GM19023 (cell line): ENCODE measurements around the gene CYP1B1.
"Not testable (repeated sequence)": the region's sequence is repeated elsewhere in the genome, so short reads cannot be mapped to it uniquely, and the experiment has no call there.

Source experiments
- ATAC-seq: cut with Tn5 transposase; IDR thresholded peaks from one replicate; pipeline ENCODE4 v1.9.1; 2021; ENCODE audit warnings: mild to moderate bottlenecking, moderate library complexity; ENCODE audit not compliant: unreplicated experiment

CYP1B1 gene

DNA sequence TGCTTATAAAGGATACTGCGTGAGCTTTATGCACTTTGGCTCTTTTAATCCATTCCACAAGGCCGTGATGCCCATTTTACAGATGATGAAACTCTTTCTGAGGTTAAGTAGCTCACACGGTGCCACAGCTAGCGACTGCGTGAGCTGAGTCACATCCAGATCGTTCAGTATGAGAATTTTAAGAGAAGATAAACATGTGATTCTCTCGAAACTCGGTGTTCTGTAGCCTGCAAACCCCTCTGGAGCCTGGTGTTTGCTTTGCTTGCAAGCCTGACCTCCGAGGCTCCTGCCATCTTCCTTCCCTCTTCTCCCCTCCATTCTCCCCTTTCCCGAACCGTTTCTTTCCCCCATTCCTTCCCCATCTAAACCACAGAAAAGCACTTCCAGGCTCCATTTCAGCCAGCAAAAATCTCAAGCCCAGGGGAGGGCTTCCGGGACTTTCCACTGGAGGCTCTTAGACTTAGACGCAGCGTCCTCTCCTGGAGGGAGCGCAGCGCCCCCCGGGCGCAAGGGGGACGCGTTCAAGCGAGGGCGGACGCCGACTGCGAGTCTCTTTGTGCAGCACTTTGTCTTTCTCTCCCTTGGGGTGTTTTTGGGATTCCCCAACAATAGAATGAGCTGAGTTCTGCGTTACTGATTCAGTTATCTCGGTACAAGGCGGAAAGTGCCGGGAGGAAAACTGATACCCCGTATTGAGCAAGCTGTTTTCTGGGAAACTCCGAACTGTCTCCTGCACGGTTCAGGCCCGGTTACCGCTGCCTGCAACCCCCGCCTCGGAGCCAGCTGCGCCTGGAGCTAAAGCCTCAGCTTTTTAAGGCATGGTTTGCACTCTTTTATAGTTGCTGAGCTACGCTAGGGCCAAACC is 38.0 kb downstream of the CYP1B1 start:
- ATAC-seq = peak; percentile 75

DNA sequence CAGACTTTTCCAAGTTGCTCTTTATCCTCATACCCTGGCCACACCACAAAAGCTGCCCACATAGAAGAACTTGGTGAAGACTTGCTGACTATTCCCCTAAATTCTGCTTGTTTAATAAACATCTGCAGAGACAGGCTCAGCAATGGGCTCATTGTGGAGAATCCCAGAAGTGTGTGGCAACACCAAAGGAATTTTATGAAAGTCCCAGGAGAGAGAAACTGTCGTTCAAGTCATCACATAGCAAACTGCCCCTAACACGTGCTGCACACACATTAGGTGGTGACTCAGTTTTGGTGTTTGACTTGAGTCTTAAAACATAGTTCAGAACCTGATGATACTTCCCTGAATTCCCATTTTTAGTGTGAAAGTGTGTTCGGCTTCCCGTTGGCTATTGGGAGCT is 38.6 kb downstream of the CYP1B1 start:
- ATAC-seq = no peak

DNA sequence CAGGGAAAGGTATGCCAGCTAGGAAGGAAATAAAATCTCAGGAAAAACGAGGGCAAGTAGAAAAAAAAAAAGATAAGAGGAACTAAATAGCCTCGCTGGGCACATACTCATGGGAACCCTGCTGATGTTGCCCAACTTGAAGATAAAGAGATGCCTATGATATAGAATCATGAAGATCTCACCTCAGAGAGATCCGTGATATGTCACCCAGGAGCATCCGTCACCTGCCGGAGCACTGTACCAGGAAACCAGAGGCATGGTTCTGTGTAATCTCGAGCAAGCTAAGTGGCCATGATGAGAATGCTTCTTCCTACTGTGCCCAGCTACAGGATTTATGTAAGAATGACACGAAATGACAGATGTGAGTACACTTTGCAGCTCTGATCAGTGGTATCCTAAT is 40.0 kb downstream of the CYP1B1 start:
- no peak for ATAC-seq

DNA sequence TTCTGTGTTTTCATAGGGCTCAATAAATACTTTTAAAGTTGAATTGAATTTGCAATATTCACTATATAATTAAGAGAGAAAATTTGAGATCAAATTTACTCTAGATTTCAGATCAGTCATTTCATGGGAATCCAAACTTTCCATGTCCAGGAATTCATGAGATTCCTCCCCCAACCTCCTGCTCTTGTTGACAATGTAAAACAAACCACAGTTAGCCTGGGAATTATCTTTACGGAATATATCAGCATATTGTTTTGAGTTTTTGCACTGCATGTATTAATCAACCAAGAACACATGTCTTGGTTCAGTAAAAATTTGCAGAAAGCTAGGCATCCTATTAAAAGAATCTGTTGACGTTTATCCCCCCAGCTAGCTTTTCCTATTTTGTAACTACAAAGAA is 42.3 kb downstream of the CYP1B1 start:
- no peak for ATAC-seq

DNA sequence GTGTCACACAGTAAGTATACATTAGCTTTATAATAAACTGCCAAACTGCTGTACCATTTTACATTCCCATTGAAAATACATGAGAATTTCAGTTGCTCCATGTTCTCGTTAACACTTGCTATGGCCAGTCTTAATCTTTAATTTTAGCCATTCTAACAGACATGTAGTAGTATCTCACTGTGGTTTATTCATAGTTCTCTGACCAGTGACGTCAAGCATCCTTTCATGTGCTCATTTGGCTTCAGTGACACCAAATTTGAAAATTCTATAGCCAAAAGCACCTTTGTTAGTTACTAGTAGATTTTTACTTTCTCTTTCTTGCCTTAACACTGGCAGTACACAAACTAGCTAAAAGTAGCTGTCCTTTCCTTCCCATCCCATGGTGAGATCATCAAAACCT is 43.0 kb downstream of the CYP1B1 start:
- ATAC-seq = no peak

DNA sequence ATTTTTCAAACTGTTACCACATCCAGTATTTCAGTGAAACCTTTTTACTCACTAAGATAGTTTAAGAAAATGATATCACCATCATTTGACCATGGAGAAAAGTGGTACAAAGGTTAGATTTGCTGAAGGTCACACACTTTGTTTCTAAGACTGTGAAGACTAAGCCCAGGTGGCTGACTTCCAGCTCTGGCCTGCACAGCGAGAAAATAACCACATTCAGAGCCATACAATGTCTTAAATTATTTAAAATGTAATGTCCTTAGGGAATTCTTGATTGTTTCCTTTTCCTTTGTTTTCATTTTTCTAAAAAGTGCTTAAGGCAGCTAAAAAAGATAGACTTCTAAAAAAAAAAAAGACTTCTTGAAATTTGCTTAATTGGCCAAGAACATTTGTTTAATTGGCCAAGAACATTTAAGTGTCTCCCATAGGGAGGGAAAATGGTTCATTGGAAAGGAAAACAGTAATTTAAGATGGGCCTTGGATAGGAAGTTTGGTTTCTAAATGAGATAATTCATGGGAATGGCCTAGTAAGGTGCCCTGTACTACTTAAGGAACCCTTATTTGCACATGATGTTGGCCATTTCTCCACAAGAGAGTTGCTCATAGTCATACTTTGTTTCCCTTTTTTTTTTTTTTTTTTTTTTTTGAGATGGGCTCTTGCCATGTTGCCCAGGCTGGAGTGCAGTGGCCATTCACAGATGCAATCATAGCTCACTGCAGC is 45.2 kb downstream of the CYP1B1 start:
- no peak for ATAC-seq

DNA sequence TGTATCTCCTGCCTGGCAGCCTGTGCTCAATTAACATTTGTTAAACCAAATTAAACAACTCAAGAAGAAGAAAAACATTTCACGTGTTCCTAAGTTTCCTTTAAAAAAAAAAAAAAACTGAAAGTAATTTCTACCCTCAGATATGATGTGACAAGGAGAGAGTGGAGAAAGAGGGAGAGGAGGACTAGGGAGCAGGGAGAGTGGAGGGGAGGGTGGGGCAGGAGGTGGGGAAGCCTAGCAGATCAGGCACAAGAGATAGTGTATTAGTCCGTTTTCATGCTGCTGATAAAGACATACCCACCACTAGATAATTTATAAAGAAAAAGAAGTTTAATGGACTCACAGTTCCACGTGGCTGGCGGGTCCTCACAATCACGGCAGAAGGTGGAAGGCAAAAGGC is 46.4 kb downstream of the CYP1B1 start:
- no peak for ATAC-seq

DNA sequence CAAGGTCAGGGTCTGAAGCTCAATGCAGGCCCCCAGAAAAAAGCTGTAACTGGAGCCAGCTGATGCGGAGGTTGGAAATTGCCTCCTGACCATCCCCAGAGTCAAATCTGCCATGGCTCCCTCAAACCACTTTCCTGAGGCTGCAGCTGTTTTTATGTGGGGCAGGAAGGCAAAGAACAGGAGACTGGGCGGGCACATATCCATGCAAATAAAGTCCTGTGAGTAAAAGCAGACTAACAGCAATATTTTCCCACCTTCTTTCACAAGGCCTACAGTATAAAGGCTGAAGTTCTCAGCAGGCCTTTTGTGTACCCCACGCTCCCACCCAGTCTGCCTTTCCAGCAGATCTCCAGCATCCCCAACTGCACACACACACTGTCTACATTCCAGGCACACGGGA is 47.1 kb downstream of the CYP1B1 start:
- no peak for ATAC-seq

DNA sequence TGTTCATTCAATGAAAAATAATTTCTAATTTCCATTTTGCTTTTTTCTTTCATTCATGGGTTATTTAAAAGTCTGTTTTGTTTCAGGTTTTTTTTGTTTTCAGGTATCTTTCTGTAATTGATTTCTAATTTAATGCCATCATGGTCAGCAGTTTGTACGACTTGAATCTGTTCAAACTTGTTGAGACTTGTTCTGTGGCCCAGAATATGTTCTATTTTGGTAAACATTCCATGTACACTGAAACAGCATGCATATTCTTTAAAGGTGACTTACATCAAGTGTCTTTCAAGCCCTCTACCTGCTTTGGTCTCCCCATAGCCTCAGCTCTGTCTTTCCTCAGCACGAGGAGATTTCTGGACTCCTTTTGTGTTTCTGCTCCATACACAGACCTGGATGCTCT is 49.1 kb downstream of the CYP1B1 start:
- ATAC-seq = no peak

DNA sequence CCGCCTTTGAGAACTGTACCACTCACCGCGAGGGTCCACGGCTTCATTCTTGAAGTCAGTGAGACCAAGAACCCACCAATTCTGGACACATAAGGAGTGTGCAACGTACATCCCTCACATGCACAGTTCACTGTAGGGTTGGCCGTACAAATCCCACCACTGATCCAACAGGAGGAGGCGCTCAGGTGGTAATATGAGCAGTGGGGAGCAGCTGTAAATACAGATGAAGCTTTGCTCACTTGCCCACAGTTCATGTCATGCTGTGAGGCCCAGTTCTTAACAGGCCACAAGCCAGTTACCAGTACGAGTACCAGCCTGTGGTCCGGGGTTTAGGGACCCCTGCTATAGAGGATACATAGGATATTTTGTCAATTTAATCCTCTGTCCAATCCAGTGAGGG is 54.4 kb downstream of the CYP1B1 start:
- ATAC-seq = no peak

DNA sequence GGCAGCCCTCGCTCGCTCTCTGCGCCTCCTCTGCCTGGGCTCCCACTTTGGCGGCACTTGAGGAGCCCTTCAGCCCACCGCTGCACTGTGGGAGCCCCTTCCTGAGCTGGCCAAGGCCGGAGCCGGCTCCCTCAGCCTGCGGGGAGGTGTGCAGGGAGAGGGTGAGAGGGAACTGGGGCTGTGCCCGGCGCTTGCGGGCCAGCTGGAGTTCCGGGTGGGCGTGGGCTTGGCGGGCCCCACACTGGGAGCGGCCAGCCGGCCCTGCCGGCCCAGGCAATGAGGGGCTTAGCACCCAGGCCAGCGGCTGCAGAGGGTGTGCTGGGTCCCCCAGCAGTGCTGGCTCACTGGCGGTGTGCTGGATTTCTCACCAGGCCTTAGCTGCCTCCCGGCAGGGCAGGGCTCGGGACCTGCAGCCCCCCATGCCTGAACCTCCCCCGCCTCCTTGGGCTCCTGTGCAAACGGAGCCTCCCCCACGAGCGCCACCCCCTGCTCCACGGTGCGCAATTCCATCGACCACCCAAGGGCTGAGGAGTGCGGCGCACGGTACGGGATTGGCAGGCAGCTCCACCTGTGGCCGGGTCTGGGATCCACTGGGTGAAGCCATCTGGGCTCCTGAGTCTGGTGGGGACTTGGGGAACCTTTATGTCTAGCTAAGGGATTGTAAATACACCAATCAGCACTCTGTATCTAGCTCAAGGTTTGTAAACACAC is 55.4 kb downstream of the CYP1B1 start:
- not testable (repeated sequence) for ATAC-seq

DNA sequence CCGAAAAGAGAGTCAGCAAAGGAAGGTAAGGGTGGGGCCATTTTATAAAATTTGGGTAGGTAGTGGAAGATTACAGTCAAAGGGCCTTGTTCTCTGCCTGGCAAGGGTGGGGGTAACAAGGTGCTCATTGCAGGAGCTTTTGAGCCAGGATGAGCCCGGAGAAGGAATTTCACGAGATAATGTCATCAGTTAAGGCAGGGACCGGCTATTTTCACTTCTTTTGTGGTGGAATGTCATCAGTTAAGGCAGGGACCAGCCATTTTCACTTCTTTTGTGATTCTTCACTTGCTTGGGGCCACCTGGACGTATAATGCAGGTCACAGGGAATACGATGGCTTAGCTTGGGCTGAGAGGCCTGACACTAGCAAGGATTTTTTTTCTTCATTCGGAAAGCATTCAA is 58.1 kb downstream of the CYP1B1 start:
- ATAC-seq = no peak
